ENCODE data around the gene SZRD1. TPM values are rescaled to one million over a fixed set of nuclear protein-coding genes. Genes with fewer than 3 reads are reported as not detected.

Gene SZRD1
- total RNA-seq, 1 experiment from 2014 or later: 136 TPM

DNA sequence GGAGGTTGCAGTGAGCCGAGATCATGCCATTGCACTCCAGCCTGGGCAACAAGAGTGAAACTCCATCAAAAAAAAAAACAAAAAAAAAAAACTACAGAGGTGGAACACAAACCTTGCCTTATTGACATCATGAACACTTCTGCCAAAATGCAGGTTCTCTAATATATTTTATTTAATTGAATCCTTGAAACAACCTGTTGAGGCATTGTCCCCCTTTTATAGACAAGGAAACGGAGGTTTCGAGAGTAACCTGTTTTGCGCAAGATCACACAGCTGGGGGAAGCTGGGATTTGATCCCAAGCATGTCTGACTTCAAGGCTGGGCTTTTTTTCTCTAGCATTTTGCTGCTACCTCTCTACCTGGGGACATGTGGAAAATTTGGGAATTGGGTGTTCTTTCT lies 2.8 kb downstream of the SZRD1 start:
- POLR2A ChIA-PET (ENCODE audit: unreplicated experiment): no interaction called here
- Histone ChIP-seq H3K36me3 (ENCODE audit: low read depth, low read length) (0 out of 2 replicates have a peak, but pooled peaks cover 5% of the 10 kb centered on the region), H3K9ac (ENCODE audit: low read length) (no peak overlapping the region), H3K4me2 (ENCODE audit: low read length) (no peak overlapping the region), H2AFZ (ENCODE audit: low read length) (no peak overlapping the region), H3K79me2 (ENCODE audit: low read length) (peaks cover 75% of the 10 kb centered on the region), H3K9me3 (ENCODE audit: low read length) (no peaks in the 10 kb centered on the region), H3K27me3 (ENCODE audit: low read length) (no peaks in the 10 kb centered on the region), H3K4me3 (ENCODE audit: low read length) (no peak overlapping the region), H3K9me2 (replicated peaks; ENCODE audit: low read length) (no peaks in the 10 kb centered on the region), H3K27ac (ENCODE audit: low read length) (no peak overlapping the region), H3K4me1 (ENCODE audit: insufficient read depth, low read length) (peaks cover 17% of the 10 kb centered on the region), H4K20me1 (ENCODE audit: low read length) (peaks cover 44% of the 10 kb centered on the region), H3F3A (ENCODE audit: low read length, unreplicated experiment) (no peaks in the 10 kb centered on the region)
- DNase-seq (no peak), ATAC-seq (no peak)
- intact Hi-C loops (cut with micrococcal nuclease): loop anchor here (5.0 kb wide), 1 partner anchor 72 kb away; the partner anchor contains the start of gene NECAP2
- no peak for TF ChIP-seq EZH2 (IDR thresholded peaks at IDR 0.05; ENCODE audit: low read length, unreplicated experiment)
- no peak for TF ChIP-seq CTCF (conservative IDR thresholded peaks at IDR 0.05; ENCODE audit: low read depth, low read length)
- TF ChIP-seq EZH2phosphoT487 (IDR thresholded peaks at IDR 0.05; ENCODE audit: borderline replicate concordance, low read length): no peak
- CTCF ChIA-PET: no interaction called here
- no TSS peak for BruUV-seq (replicated peaks)

DNA sequence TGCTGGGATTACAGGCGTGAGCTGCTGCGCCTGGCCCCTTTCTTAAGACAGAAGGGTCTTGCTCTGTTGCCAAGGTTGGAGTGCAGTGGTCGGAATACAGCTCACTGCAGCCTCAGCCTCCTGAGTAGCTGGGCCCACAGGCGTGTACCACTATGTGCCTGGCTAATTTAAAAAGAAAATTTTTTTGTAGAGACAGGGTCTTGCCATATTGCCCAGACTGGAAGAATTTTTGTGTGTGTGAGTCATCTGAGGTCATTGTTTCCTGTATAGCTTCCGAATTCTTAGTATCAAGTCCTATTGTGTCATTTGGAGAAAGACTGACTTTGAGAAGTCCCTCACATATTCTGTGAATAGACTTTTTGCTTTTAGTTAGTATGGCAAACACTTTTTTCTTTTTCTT lies 4.7 kb downstream of the SZRD1 start:
- Histone ChIP-seq H3K9ac (ENCODE audit: low read length) (no peak overlapping the region), H3K27ac (ENCODE audit: low read length) (no peak overlapping the region), H3F3A (ENCODE audit: low read length, unreplicated experiment) (no peaks in the 10 kb centered on the region), H3K36me3 (ENCODE audit: low read depth, low read length) (peaks cover 5% of the 10 kb centered on the region; the same call in 1 of the 2 replicates), H3K9me2 (replicated peaks; ENCODE audit: low read length) (no peaks in the 10 kb centered on the region), H3K4me2 (ENCODE audit: low read length) (no peak overlapping the region), H3K4me1 (ENCODE audit: insufficient read depth, low read length) (peaks cover 27% of the 10 kb centered on the region), H3K4me3 (ENCODE audit: low read length) (no peak overlapping the region), H3K9me3 (ENCODE audit: low read length) (no peaks in the 10 kb centered on the region), H2AFZ (ENCODE audit: low read length) (no peak overlapping the region), H3K79me2 (ENCODE audit: low read length) (peaks cover 95% of the 10 kb centered on the region), H3K27me3 (ENCODE audit: low read length) (no peaks in the 10 kb centered on the region), H4K20me1 (ENCODE audit: low read length) (peaks cover 55% of the 10 kb centered on the region)
- TF ChIP-seq EZH2phosphoT487 (IDR thresholded peaks at IDR 0.05; ENCODE audit: borderline replicate concordance, low read length) (no peak), CTCF (conservative IDR thresholded peaks at IDR 0.05; ENCODE audit: low read depth, low read length) (no peak), EZH2 (IDR thresholded peaks at IDR 0.05; ENCODE audit: low read length, unreplicated experiment) (no peak)
- POLR2A ChIA-PET (ENCODE audit: unreplicated experiment): no interaction called here
- CTCF ChIA-PET: no interaction called here
- ATAC-seq: no peak
- intact Hi-C loops (cut with micrococcal nuclease): no loop called here
- DNase-seq: peak; percentile 57
- no TSS peak for BruUV-seq (replicated peaks)

DNA sequence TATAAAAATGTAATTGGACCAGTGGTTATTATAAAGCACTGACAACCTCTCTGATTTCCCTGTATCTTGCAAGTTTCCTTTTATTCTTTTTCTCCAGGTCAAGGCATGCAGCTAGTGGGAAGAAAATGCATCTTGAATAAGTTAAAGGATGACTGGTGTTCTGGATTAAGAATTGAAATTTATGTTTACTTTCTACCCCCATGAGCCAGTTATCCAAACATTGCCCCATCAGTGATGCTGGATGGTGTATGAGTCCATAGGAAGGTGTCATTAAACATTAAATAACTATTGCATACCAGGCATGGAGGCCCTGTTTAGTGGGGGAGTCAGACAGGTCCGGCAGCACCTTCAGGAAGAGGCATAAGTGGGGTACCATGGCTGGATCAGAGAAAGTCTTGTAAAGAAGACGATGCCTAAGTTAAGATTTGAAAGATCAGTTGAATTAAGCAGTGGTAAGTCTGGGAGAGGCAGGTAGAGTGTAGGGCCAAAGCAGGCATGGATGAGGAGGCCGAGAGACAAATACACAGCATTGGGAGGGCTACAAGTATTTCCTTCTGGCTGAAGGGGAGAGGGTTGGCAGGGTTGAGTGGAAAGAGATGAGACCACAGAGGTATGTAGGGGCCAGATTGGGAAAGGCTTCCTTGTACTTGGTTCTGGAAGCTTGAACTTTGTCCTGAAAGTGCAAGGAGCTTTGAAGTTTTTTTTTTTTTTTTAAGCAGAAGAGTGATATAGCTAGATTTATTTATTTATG lies 5.7 kb downstream of the SZRD1 start:
- peaks cover 100% of the 10 kb centered on the region for H3K79me2 ChIP-seq (ENCODE audit: low read length)
- TF ChIP-seq CTCF (conservative IDR thresholded peaks at IDR 0.05; ENCODE audit: low read depth, low read length): no peak
- TF ChIP-seq EZH2 (IDR thresholded peaks at IDR 0.05; ENCODE audit: low read length, unreplicated experiment): no peak
- TF ChIP-seq EZH2phosphoT487 (IDR thresholded peaks at IDR 0.05; ENCODE audit: borderline replicate concordance, low read length): no peak
- no peaks in the 10 kb centered on the region for H3K9me2 ChIP-seq (replicated peaks; ENCODE audit: low read length)
- no peak overlapping the region for H3K27ac ChIP-seq (ENCODE audit: low read length)
- no TSS peak for BruUV-seq (replicated peaks)
- no peaks in the 10 kb centered on the region for H3K9me3 ChIP-seq (ENCODE audit: low read length)
- no peaks in the 10 kb centered on the region for H3K27me3 ChIP-seq (ENCODE audit: low read length)
- H3F3A ChIP-seq (ENCODE audit: low read length, unreplicated experiment): no peaks in the 10 kb centered on the region
- H4K20me1 ChIP-seq (ENCODE audit: low read length): peaks cover 57% of the 10 kb centered on the region
- no peak overlapping the region for H3K9ac ChIP-seq (ENCODE audit: low read length)
- no peak for ATAC-seq
- H2AFZ ChIP-seq (ENCODE audit: low read length): no peak overlapping the region
- intact Hi-C loops (cut with micrococcal nuclease): no loop called here
- ChIA-PET CTCF (no interaction called here), POLR2A (ENCODE audit: unreplicated experiment) (no interaction called here)
- H3K4me3 ChIP-seq (ENCODE audit: low read length): no peak overlapping the region
- peaks cover 5% of the 10 kb centered on the region; the same call in 1 of the 2 replicates for H3K36me3 ChIP-seq (ENCODE audit: low read depth, low read length)
- H3K4me1 ChIP-seq (ENCODE audit: insufficient read depth, low read length): peaks cover 27% of the 10 kb centered on the region
- DNase-seq: no peak
- no peak overlapping the region for H3K4me2 ChIP-seq (ENCODE audit: low read length)
